HCT116 (cell line): ENCODE data around the gene ALAD. TPM values are rescaled to one million over a fixed set of nuclear protein-coding genes. Genes with fewer than 3 reads are reported as not detected.

Experiments used
- ATAC-seq: fragments of 200-7000 bp; cut with Tn5 transposase; 2 replicates; pipeline ENCODE4 v1.9.1; 2020; ENCODE audit warnings: mild to moderate bottlenecking, moderate library complexity
- BruUV-seq: library from RNA; stranded (reverse); fragments of 400-500 nt; replicated peaks from 2 replicates; lab custom pipeline; 2021; lab: Mats Ljungman, UMichigan
- CTCF ChIA-PET: fragments of 300-600 bp; sonication (Branson Sonifier 250); formaldehyde crosslinking; loops from one replicate; lab custom pipeline; 2021; ENCODE audit warnings: antibody characterized with exemption; lab: Charles Lee
- POLR2A ChIA-PET: fragments of 300-600, 350-600 bp; sonication (Branson Sonifier 250); formaldehyde crosslinking; loops from one replicate; lab custom pipeline; 2021; ENCODE audit warnings: antibody characterized with exemption; lab: Charles Lee
- RAD21 ChIA-PET, 2 experiments: fragments of 300-600 bp; sonication (Branson Sonifier 250); formaldehyde crosslinking; loops; one replicate each; lab custom pipeline; 2023; ENCODE audit warnings: low total read pairs in 2 of 2; ENCODE audit not compliant: uncharacterized antibody in 2 of 2, unreplicated experiment in 2 of 2, low non-redundant PET in 1 of 2; lab: Charles Lee
- DNase-seq: peaks from one replicate; pipeline ENCODE4 v3.0.0-alpha.2; 2010; ENCODE audit warnings: low read depth, low spot score
- H2AFZ ChIP-seq: fragments of 200-600 bp; shearing (Covaris generic), sonication (generic); 2 replicates; pipeline ENCODE4 v1.6.1; 2017; ENCODE audit warnings: low read depth, mixed run types, mixed read lengths, antibody characterized with exemption, low read length; ENCODE audit not compliant: poor library complexity, severe bottlenecking
- H3K27ac ChIP-seq: 2 replicates; pipeline ENCODE4 v1.5.1; 2012; ENCODE audit warnings: low read depth, low read length
- H3K27me3 ChIP-seq: fragments of 200-600 bp; sonication (generic); 2 replicates; pipeline ENCODE4 v1.6.1; 2016; ENCODE audit warnings: mixed run types, low read length, mixed read lengths; ENCODE audit not compliant: insufficient read depth
- H3K36me3 ChIP-seq, 2 experiments: fragments of 200-500 bp in 1 of 2; fragments of 200-600 bp in 1 of 2; sonication (Bioruptor generic) in 1 of 2; sonication (generic) in 1 of 2; 2 replicates each; pipeline versions ENCODE4 v1.5.1 to v1.6.1; 2014 to 2016; ENCODE audit warnings: low read length in 2 of 2, inconsistent platforms in 1 of 2, mixed read lengths in 1 of 2, mixed run types in 1 of 2; ENCODE audit not compliant: insufficient read depth in 2 of 2, control insufficient read depth in 1 of 2
- H3K4me1 ChIP-seq, 2 experiments: fragments of 200-600 bp in 1 of 2; sonication (generic) in 1 of 2; 2 replicates each; pipeline versions ENCODE4 v1.5.1 to v1.6.1; 2012 to 2017; ENCODE audit warnings: low read length in 2 of 2, inconsistent platforms in 1 of 2, mild to moderate bottlenecking in 1 of 2, mixed read lengths in 1 of 2, mixed run types in 1 of 2, moderate library complexity in 1 of 2; ENCODE audit not compliant: insufficient read depth in 2 of 2, control insufficient read depth in 1 of 2
- H3K4me2 ChIP-seq: fragments of 200-600 bp; sonication (generic); 2 replicates; pipeline ENCODE4 v1.6.1; 2017; ENCODE audit warnings: mixed run types, low read length, mixed read lengths
- H3K4me3 ChIP-seq, 2 experiments: fragments of 200-600 bp in 1 of 2; sonication (generic) in 1 of 2; replicated peaks in 1 of 2; 2 replicates each; pipeline ENCODE4 v1.5.1; 2011 to 2016; ENCODE audit warnings: low read length in 2 of 2, control low read depth in 1 of 2, low read depth in 1 of 2, mild to moderate bottlenecking in 1 of 2, mixed read lengths in 1 of 2, mixed run types in 1 of 2
- H3K79me2 ChIP-seq: fragments of 200-600 bp; sonication (generic); 2 replicates; pipeline ENCODE4 v1.6.1; 2017; ENCODE audit warnings: mild to moderate bottlenecking, mixed run types, low read length, moderate library complexity, mixed read lengths; ENCODE audit not compliant: insufficient read depth
- H3K9ac ChIP-seq: fragments of 200-600 bp; sonication (generic); 2 replicates; pipeline ENCODE4 v1.6.1; 2016; ENCODE audit warnings: low read length, mixed read lengths
- H3K9me2 ChIP-seq: fragments of 200-600 bp; sonication (generic), shearing (Covaris generic); 2 replicates; pipeline ENCODE4 v1.6.1; 2017; ENCODE audit warnings: mixed run types, mild to moderate bottlenecking, moderate library complexity; ENCODE audit not compliant: insufficient read depth
- H3K9me3 ChIP-seq, 2 experiments: fragments of 200-500 bp in 1 of 2; fragments of 200-600 bp in 1 of 2; sonication (Bioruptor generic) in 1 of 2; sonication (generic) in 1 of 2; 2 replicates each; pipeline ENCODE4 v1.6.1; 2014 to 2017; ENCODE audit warnings: low read length in 2 of 2, mixed read lengths in 2 of 2, inconsistent platforms in 1 of 2, low read depth in 1 of 2, mild to moderate bottlenecking in 1 of 2, mixed run types in 1 of 2, moderate library complexity in 1 of 2; ENCODE audit not compliant: control insufficient read depth in 1 of 2, insufficient read depth in 1 of 2
- H4K20me1 ChIP-seq: fragments of 200-600 bp; sonication (generic), shearing (Covaris generic); 2 replicates; pipeline ENCODE4 v1.6.1; 2017; ENCODE audit warnings: mixed run types, mild to moderate bottlenecking, moderate library complexity; ENCODE audit not compliant: insufficient read depth
- ATF3 ChIP-seq: IDR thresholded peaks from 2 replicates; pipeline ENCODE4 v1.6.1; 2012
- CBX3 ChIP-seq: IDR thresholded peaks from 2 replicates; pipeline ENCODE4 v1.6.1; 2012; ENCODE audit warnings: low read depth
- CEBPB ChIP-seq: IDR thresholded peaks from 2 replicates; pipeline ENCODE4 v1.6.1; 2012; ENCODE audit warnings: low read depth
- CTCF ChIP-seq, 3 experiments: fragments of 200-600 bp in 1 of 3; sonication (generic) in 1 of 3; IDR thresholded peaks in 2 of 3; conservative IDR thresholded peaks in 1 of 3; 2 replicates each; pipeline ENCODE4 v1.5.1; 2012 to 2017; ENCODE audit warnings: low read depth in 2 of 3, low read length in 2 of 3, antibody characterized with exemption in 1 of 3, borderline replicate concordance in 1 of 3, control low read depth in 1 of 3, mild to moderate bottlenecking in 1 of 3, mixed read lengths in 1 of 3, mixed run types in 1 of 3, moderate library complexity in 1 of 3; ENCODE audit not compliant: insufficient read depth in 1 of 3
- EGR1 ChIP-seq: IDR thresholded peaks from 2 replicates; pipeline ENCODE4 v1.6.1; 2012; ENCODE audit warnings: low read depth
- EZH2 ChIP-seq: fragments of 200-600 bp; sonication (generic); IDR thresholded peaks from 2 replicates; pipeline ENCODE4 v1.6.1; 2017; ENCODE audit warnings: antibody characterized with exemption, mixed run types
- FOSL1 ChIP-seq: IDR thresholded peaks from 2 replicates; pipeline ENCODE4 v1.6.1; 2012; ENCODE audit warnings: low read depth
- MAX ChIP-seq: IDR thresholded peaks from 2 replicates; pipeline ENCODE4 v1.6.1; 2012
- POLR2AphosphoS5 ChIP-seq: IDR thresholded peaks from 2 replicates; pipeline ENCODE4 v1.6.1; 2011; ENCODE audit warnings: mild to moderate bottlenecking, low read depth, low read length, moderate library complexity
- RAD21 ChIP-seq: IDR thresholded peaks from 2 replicates; pipeline ENCODE4 v1.6.1; 2012; ENCODE audit warnings: low read depth, mild to moderate bottlenecking
- REST ChIP-seq: IDR thresholded peaks from 2 replicates; pipeline ENCODE4 v1.6.1; 2012; ENCODE audit warnings: low read depth
- SIN3A ChIP-seq: IDR thresholded peaks from 2 replicates; pipeline ENCODE4 v1.6.1; 2012; ENCODE audit warnings: low read depth
- SP1 ChIP-seq: IDR thresholded peaks from 2 replicates; pipeline ENCODE4 v1.6.1; 2012; ENCODE audit warnings: low read depth
- TCF7L2 ChIP-seq: IDR thresholded peaks from 2 replicates; pipeline ENCODE4 v1.7.0; 2011; ENCODE audit warnings: borderline replicate concordance, inconsistent platforms; ENCODE audit not compliant: insufficient read depth, insufficient read length; ENCODE audit errors: extremely low read depth
- YY1 ChIP-seq: IDR thresholded peaks from 2 replicates; pipeline ENCODE4 v1.6.1; 2011; ENCODE audit warnings: low read length, low read depth, moderate library complexity, mild to moderate bottlenecking; ENCODE audit not compliant: insufficient replicate concordance; ENCODE audit errors: extremely low read depth
- ZBTB33 ChIP-seq: IDR thresholded peaks from 2 replicates; pipeline ENCODE4 v1.6.1; 2011; ENCODE audit warnings: mild to moderate bottlenecking, low read length, moderate library complexity; ENCODE audit not compliant: insufficient replicate concordance; ENCODE audit errors: extremely low read depth
- ZNF274 ChIP-seq: fragments of 200-500 bp; sonication (Bioruptor generic); IDR thresholded peaks from 2 replicates; pipeline ENCODE4 v1.6.1; 2014; ENCODE audit warnings: mild to moderate bottlenecking, low read depth, low read length, inconsistent platforms
- intact Hi-C: fragments of 100-400 bp; cut with micrococcal nuclease; formaldehyde crosslinking; loops from 2 replicates; pipeline ENCODE4 v1.10.0; 2022
- total RNA-seq: library from RNA; stranded (reverse); gene quantifications from one replicate; pipeline ENCODE4 v1.2.1, GENCODE V29; 2021; ENCODE audit not compliant: unreplicated experiment

Gene ALAD
- total RNA-seq, 1 experiment from 2014 or later = 14.0 TPM

GRCh38 chr9:113373256-113373655 lies 27.8 kb downstream of the ALAD start:
- RAD21 ChIA-PET = no interaction called here
- intact Hi-C loops = no loop called here

More at GRCh38 chr9:113373256-113373655, 27.8 kb downstream of the ALAD start:
- BruUV-seq = no TSS peak
- Histone ChIP-seq H3K9ac (no peak overlapping the region), H3K9me2 (no peaks in the 10 kb centered on the region), H3K4me3 (no peak overlapping the region), H3K4me1 (peaks cover 12 to 17% of the 10 kb centered on the region in 2 experiments), H3K9me3 (no peaks in the 10 kb centered on the region), H3K27ac (no peak overlapping the region), H3K36me3 (peaks cover 6 to 7% of the 10 kb centered on the region in 2 experiments; a peak in 2 of 4 replicates), H2AFZ (no peak overlapping the region), H4K20me1 (no peaks in the 10 kb centered on the region), H3K4me2 (no peak overlapping the region), H3K79me2 (peaks cover 14% of the 10 kb centered on the region), H3K27me3 (no peaks in the 10 kb centered on the region)
- no peak for TF ChIP-seq YY1
- no peak for TF ChIP-seq CEBPB
- TF ChIP-seq CTCF (IDR thresholded peaks at IDR 0.05 in 2 of 3, conservative IDR thresholded peaks at IDR 0.05 in 1 of 3; ENCODE audit: borderline replicate concordance in 1 of 3, insufficient read depth in 1 of 3, low read depth in 2 of 3, low read length in 2 of 3) = no peak
- TF ChIP-seq REST = no peak
- TF ChIP-seq FOSL1 = no peak
- TF ChIP-seq ATF3 = no peak
- no peak for TF ChIP-seq ZBTB33
- TF ChIP-seq EZH2 = no peak
- TF ChIP-seq EGR1 = no peak
- no peak for TF ChIP-seq MAX
- no peak for TF ChIP-seq RAD21
- no peak for TF ChIP-seq TCF7L2
- TF ChIP-seq POLR2AphosphoS5 = no peak
- TF ChIP-seq SP1 = no peak
- TF ChIP-seq SIN3A = no peak
- no peak for TF ChIP-seq CBX3
- TF ChIP-seq ZNF274 = no peak
- ChIA-PET POLR2A (no interaction called here), CTCF (no interaction called here)
- ATAC-seq = no peak
- DNase-seq = no peak
